ENCODE data around the gene SLC34A2.

- no peak for TF ChIP-seq CTCF (IDR thresholded peaks at IDR 0.05; ENCODE audit: low read length)
- TF ChIP-seq EZH2 (IDR thresholded peaks at IDR 0.05; ENCODE audit: borderline replicate concordance, low read length) = no peak
Measured at GRCh38 chr4:25667931-25668557, 12.4 kb downstream of the SLC34A2 start.

Data from OCI-LY1 (cell line).